Measurements from ENCODE around the gene PPP1R26.

- TF ChIP-seq POLR2AphosphoS5 (IDR thresholded peaks at IDR 0.05; ENCODE audit: insufficient read depth in 1 of 2, low read depth in 1 of 2) = no peak
- no peak for TF ChIP-seq POLR2A (IDR thresholded peaks at IDR 0.05)
- no peak for TF ChIP-seq CTCF (IDR thresholded peaks at IDR 0.05)
Measured at GRCh38 chr9:135524130-135524861, 44.7 kb downstream of the PPP1R26 start.
